B cell (primary cell): ENCODE data around the gene MAP3K7CL. TPM values are rescaled to one million over a fixed set of nuclear protein-coding genes. Genes with fewer than 3 reads are reported as not detected.

Experiments
- ATAC-seq: fragments of 200-7000 bp; cut with Tn5 transposase; one replicate; pipeline ENCODE4 v1.10.0; 2021; ENCODE audit warnings: low read depth, mild to moderate bottlenecking, moderate number of reproducible peaks, moderate library complexity
- CTCF ChIA-PET: fragments of 350-600 bp; sonication (Branson Sonifier 250); formaldehyde crosslinking; loops from one replicate; lab custom pipeline; 2021; ENCODE audit warnings: antibody characterized with exemption, inconsistent platforms; lab: Charles Lee
- POLR2A ChIA-PET: fragments of 350-600 bp; sonication (Branson Sonifier 250); formaldehyde crosslinking; loops from one replicate; lab custom pipeline; 2021; ENCODE audit warnings: antibody characterized with exemption; lab: Charles Lee
- DNase-seq: peaks from one replicate; pipeline ENCODE4 v3.0.0; 2013
- H2AFZ ChIP-seq: 2 replicates; pipeline ENCODE4 v1.6.1; 2012; ENCODE audit warnings: mild to moderate bottlenecking, low read depth, low read length; ENCODE audit not compliant: insufficient read depth, poor library complexity, severe bottlenecking
- H3K27ac ChIP-seq, 2 donors: 1 replicate in 1 of 2; 2 replicates in 1 of 2; pipeline ENCODE4 v1.5.1; 2012 to 2013; ENCODE audit warnings: low read length in 2 of 2, mild to moderate bottlenecking in 2 of 2, moderate library complexity in 1 of 2
- H3K27me3 ChIP-seq, 4 experiments: fragments of 200-600 bp in 1 of 4; sonication (generic) in 1 of 4; replicated peaks in 1 of 4; 1 replicate in 2 of 4; 2 replicates in 2 of 4; pipeline versions ENCODE4 v1.6.1 to v1.7.0; 2013 to 2016; ENCODE audit warnings: low read length in 3 of 4, mild to moderate bottlenecking in 2 of 4, mixed read lengths in 1 of 4, moderate library complexity in 1 of 4; ENCODE audit not compliant: insufficient read depth in 4 of 4, control insufficient read depth in 3 of 4; ENCODE audit errors: control extremely low read depth in 1 of 4
- H3K36me3 ChIP-seq, 2 experiments: replicated peaks in 1 of 2; 1 replicate in 1 of 2; 2 replicates in 1 of 2; pipeline versions ENCODE4 v1.6.1 to v1.7.1; 2013; ENCODE audit warnings: low read length in 1 of 2; ENCODE audit not compliant: insufficient read depth in 2 of 2, control insufficient read depth in 1 of 2; ENCODE audit errors: control extremely low read depth in 1 of 2, extremely low read depth in 1 of 2
- H3K4me1 ChIP-seq, 2 donors: fragments of 200-600 bp in 1 of 2; sonication (generic) in 1 of 2; 1 replicate in 1 of 2; 2 replicates in 1 of 2; pipeline versions ENCODE4 v1.5.1 to v1.6.1; 2013 to 2017; ENCODE audit warnings: low read length in 2 of 2; ENCODE audit not compliant: control insufficient read depth in 2 of 2, insufficient read depth in 2 of 2
- H3K4me2 ChIP-seq: replicated peaks from 2 replicates; pipeline ENCODE3; 2012; ENCODE audit warnings: mild to moderate bottlenecking, low read depth, low read length; ENCODE audit not compliant: poor library complexity, severe bottlenecking
- H3K4me3 ChIP-seq, 5 experiments: fragments of 200-600 bp in 1 of 5; sonication (generic) in 1 of 5; 1 replicate in 3 of 5; 2 replicates in 2 of 5; pipeline versions ENCODE4 v1.5.1 to v1.7.0; 2011 to 2016; ENCODE audit warnings: low read length in 4 of 5, mild to moderate bottlenecking in 4 of 5, low read depth in 2 of 5, control low read depth in 1 of 5, moderate library complexity in 1 of 5; ENCODE audit not compliant: insufficient read depth in 1 of 5; ENCODE audit errors: control extremely low read depth in 1 of 5, extremely low read depth in 1 of 5
- H3K79me2 ChIP-seq: fragments of 200-600 bp; sonication (generic); one replicate; pipeline ENCODE4 v1.6.0; 2016; ENCODE audit warnings: low read length; ENCODE audit not compliant: control insufficient read depth, insufficient read depth
- H3K9ac ChIP-seq: fragments of 200-600 bp; sonication (generic); 2 replicates; pipeline ENCODE4 v1.6.1; 2017; ENCODE audit warnings: mild to moderate bottlenecking, low read length, moderate library complexity
- H3K9me3 ChIP-seq, 3 donors: one replicate each; pipeline versions ENCODE4 v1.6.1 to v1.7.1; 2013; ENCODE audit warnings: low read length in 2 of 3; ENCODE audit not compliant: control insufficient read depth in 2 of 3, insufficient read depth in 1 of 3; ENCODE audit errors: control extremely low read depth in 1 of 3
- H4K20me1 ChIP-seq: 2 replicates; pipeline ENCODE4 v1.6.0; 2012; ENCODE audit warnings: mild to moderate bottlenecking, low read length; ENCODE audit not compliant: insufficient read depth, control insufficient read depth, poor library complexity, severe bottlenecking
- H3K27ac Mint-ChIP-seq: one replicate; pipeline ENCODE4 v1.8.0; 2021; ENCODE audit warnings: mixed read lengths
- H3K27me3 Mint-ChIP-seq: one replicate; pipeline ENCODE4 v1.8.0; 2021; ENCODE audit warnings: mixed read lengths
- H3K4me1 Mint-ChIP-seq: one replicate; pipeline ENCODE4 v1.8.0; 2021; ENCODE audit warnings: mixed read lengths
- H3K4me3 Mint-ChIP-seq: one replicate; pipeline ENCODE4 v1.8.0; 2021; ENCODE audit warnings: mixed read lengths
- H3K9me3 Mint-ChIP-seq: one replicate; pipeline ENCODE4 v1.8.0; 2022; ENCODE audit warnings: mixed read lengths; ENCODE audit not compliant: insufficient read depth
- EZH2 ChIP-seq: IDR thresholded peaks from 2 replicates; pipeline ENCODE4 v1.6.1; 2012; ENCODE audit warnings: borderline replicate concordance, low read depth, mild to moderate bottlenecking, moderate library complexity, low read length; ENCODE audit not compliant: insufficient read depth, poor library complexity, severe bottlenecking
- WGBS: methylation state at CpG from one replicate; pipeline ENCODE4 v1.1.5; 2013; ENCODE audit warnings: missing lambda C conversion rate; ENCODE audit not compliant: insufficient coverage; 5-methylcytosine and 5-hydroxymethylcytosine counted together
- intact Hi-C: fragments of 100-400 bp; cut with micrococcal nuclease; formaldehyde crosslinking; loops from one replicate; pipeline ENCODE4 v1.10.0; 2022
- polyA plus RNA-seq: library from polyadenylated mRNA; depleted of rRNA; stranded (reverse); fragments of >200 nt; gene quantifications from 2 replicates; pipeline ENCODE4 v1.2.3, GENCODE V29; 2012
- total RNA-seq, 2 donors: library from RNA; stranded (reverse); fragments of 120-200 nt in 1 of 2; gene quantifications; 1 replicate in 1 of 2; 2 replicates in 1 of 2; pipeline versions ENCODE4 v1.2.3 to v1.2.4, GENCODE V29; 2013 to 2022
- TF ChIP-seq, protein P1 (sequence below): fragments of 200-600 bp; IDR thresholded peaks from one replicate; pipeline ENCODE4 v1.8.0; 2022; ENCODE audit warnings: antibody characterized with exemption, mild to moderate bottlenecking

The MAP3K7CL gene
- total and polyA plus RNA-seq, 2 donors (not counting 1 experiment from before 2014, with no cell fraction given): 8.9 to 11.9 TPM

DNA sequence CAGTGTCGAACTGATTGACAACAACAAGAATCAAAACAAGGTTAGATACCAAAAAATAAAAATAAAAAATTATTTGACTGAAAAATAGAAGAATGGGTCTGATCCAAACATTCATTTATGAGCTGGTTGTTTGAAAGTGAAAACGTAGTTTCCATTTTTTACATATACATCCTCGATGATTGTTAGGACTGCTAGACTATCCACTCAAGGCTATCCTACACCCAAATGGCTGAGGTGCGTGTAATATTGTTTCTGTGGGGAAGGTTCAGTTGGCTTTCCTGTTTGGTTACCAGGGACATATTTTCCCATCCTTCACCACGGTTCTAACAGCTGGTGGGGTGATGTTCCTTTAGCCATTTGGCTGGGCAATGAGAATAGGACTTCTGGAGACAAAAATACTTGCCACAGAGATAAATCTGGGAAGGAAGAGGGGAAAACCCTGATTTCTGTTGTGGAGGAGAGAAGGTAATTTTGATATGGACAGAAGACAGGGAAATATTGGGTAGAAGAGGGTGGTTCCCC is 66.3 kb downstream of the MAP3K7CL start:
- H3K27ac Mint-ChIP-seq: peak overlapping the region; percentile 94
- no peak for DNase-seq

DNA sequence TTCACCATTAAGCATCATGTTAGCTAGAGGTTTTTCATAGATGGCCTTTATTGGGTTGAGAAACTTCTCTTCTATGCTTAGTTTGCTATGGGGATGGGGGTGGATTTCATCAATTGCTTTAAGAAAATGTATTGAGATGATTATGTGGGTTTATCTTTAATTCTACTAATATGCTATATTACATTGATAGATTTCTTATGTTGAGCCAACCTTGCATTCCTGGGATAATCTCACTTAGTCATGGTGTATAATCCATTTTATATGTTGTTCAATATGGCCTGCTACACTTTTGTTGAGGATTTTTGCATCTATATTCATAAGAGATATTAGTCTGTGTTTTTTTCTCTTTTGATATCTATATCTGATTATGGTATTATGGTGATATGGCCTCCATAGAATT is 70.7 kb downstream of the MAP3K7CL start:
- Histone ChIP-seq H2AFZ (no peak overlapping the region), H3K36me3 (no peaks in the 10 kb centered on the region), H3K27ac (no peak overlapping the region), H3K4me1 (peaks cover 6 to 13% of the 10 kb centered on the region in 2 donors), H3K4me3 (no peak overlapping the region), H3K9ac (no peak overlapping the region), H3K27me3 (no peaks in the 10 kb centered on the region), H3K4me2 (no peak overlapping the region), H3K79me2 (no peaks in the 10 kb centered on the region), H3K9me3 (peaks cover 9 to 30% (median 24%) of the 10 kb centered on the region in 3 donors), H4K20me1 (no peaks in the 10 kb centered on the region)
- TF ChIP-seq, protein P1, sequence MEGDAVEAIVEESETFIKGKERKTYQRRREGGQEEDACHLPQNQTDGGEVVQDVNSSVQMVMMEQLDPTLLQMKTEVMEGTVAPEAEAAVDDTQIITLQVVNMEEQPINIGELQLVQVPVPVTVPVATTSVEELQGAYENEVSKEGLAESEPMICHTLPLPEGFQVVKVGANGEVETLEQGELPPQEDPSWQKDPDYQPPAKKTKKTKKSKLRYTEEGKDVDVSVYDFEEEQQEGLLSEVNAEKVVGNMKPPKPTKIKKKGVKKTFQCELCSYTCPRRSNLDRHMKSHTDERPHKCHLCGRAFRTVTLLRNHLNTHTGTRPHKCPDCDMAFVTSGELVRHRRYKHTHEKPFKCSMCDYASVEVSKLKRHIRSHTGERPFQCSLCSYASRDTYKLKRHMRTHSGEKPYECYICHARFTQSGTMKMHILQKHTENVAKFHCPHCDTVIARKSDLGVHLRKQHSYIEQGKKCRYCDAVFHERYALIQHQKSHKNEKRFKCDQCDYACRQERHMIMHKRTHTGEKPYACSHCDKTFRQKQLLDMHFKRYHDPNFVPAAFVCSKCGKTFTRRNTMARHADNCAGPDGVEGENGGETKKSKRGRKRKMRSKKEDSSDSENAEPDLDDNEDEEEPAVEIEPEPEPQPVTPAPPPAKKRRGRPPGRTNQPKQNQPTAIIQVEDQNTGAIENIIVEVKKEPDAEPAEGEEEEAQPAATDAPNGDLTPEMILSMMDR: no peak
- no peak for TF ChIP-seq EZH2
- Mint-ChIP-seq H3K27me3 (no peaks in the 10 kb centered on the region), H3K9me3 (peaks cover 25% of the 10 kb centered on the region), H3K4me3 (no peak overlapping the region), H3K27ac (no peak overlapping the region), H3K4me1 (peaks cover 20% of the 10 kb centered on the region)
- ChIA-PET POLR2A (no interaction called here), CTCF (no interaction called here)
- DNase-seq: no peak
- intact Hi-C loops: no loop called here
- no peak for ATAC-seq

More for the DNA sequence above, 66.3 kb downstream of the MAP3K7CL start:
- peak overlapping the region; percentile 79 for H3K4me3 Mint-ChIP-seq
- peaks cover 39% of the 10 kb centered on the region for H3K4me1 Mint-ChIP-seq
- Histone ChIP-seq H4K20me1 (no peaks in the 10 kb centered on the region), H2AFZ (peak overlapping the region; percentile 64), H3K9me3 (peaks cover 5 to 26% (median 24%) of the 10 kb centered on the region in 3 donors), H3K36me3 (no peaks in the 10 kb centered on the region), H3K4me2 (peak overlapping the region; percentile 78), H3K4me3 (peak overlapping the region in 4 of 5 experiments; percentile 1 to 67 (median 21)), H3K27me3 (no peaks in the 10 kb centered on the region), H3K9ac (peak overlapping the region; percentile 60), H3K4me1 (peaks cover 17 to 22% of the 10 kb centered on the region in 2 donors), H3K27ac (peak overlapping the region; percentile 72 to 87), H3K79me2 (no peaks in the 10 kb centered on the region)
- no peaks in the 10 kb centered on the region for H3K27me3 Mint-ChIP-seq
- intact Hi-C loops: loop anchor here (1.0 to 2.0 kb wide), 8 partner anchors 14 to 180 kb away; partner anchors contain the start of gene CCT8
- H3K9me3 Mint-ChIP-seq: peaks cover 19% of the 10 kb centered on the region
- ChIA-PET CTCF (interaction anchor here (0.6 to 1.2 kb wide), 7 partner anchors 12 to 180 kb away, joined by 3 to 7 read pairs (median 4); partner anchors contain the start of gene BACH1), POLR2A (interaction anchor here (0.6 to 1.4 kb wide), 4 partner anchors 26 to 102 kb away, joined by 3 to 9 read pairs (median 6); partner anchors contain the start of gene BACH1)
- no CpG with 5 or more reads among the region's 5 CpGs for WGBS
- peak; percentile 18 for ATAC-seq
- TF ChIP-seq EZH2: no peak
- TF ChIP-seq, protein P1: no peak
